ENCODE measurements around the gene ZNF740.

DNA sequence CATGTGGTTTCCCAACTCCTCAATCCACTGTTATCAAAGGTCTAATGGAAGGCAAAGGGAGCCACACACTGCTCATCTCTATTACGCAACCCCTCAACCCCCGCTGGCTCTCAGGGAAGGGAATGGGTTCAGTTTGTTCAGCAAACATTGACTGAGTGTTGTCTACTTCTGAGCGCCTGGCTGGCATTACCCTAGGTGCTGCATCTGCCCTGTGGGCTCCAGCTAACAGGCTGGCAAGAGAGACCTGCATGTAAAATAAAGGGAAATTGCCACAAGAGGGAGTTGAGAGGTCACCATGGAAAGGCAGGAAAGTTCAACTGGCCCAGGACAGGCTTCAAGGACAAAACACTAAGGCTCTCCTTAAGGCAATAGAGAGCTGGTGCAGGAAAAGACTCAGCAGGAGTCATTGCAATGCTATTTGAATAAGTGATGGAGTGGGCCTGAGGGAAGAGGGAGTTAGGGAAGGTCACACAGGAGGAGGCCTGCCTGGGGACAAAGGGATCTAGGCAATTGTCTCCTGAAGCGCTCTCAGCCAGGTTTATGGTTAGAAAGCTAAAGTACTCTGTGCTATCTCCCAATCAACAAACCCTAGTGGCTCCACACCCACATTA is 5.5 kb upstream of the ZNF740 start:
- TF ChIP-seq CTCF (IDR thresholded peaks at IDR 0.05; ENCODE audit: low read depth, low read length, poor library complexity, severe bottlenecking) (no peak), EZH2phosphoT487 (IDR thresholded peaks at IDR 0.05; ENCODE audit: borderline replicate concordance, low read length) (no peak)

Data from DOHH2 (cell line).